Measurements from ENCODE around the gene PIP5KL1.

Gene PIP5KL1, protein sequence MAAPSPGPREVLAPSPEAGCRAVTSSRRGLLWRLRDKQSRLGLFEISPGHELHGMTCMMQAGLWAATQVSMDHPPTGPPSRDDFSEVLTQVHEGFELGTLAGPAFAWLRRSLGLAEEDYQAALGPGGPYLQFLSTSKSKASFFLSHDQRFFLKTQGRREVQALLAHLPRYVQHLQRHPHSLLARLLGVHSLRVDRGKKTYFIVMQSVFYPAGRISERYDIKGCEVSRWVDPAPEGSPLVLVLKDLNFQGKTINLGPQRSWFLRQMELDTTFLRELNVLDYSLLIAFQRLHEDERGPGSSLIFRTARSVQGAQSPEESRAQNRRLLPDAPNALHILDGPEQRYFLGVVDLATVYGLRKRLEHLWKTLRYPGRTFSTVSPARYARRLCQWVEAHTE

GRCh38 chr9:127930231-127931091 is at the start of gene PIP5KL1:
PIP5KL1 (minus strand) TSS chr9:127930777; CDS start chr9:127930752, 25 bp downstream.
- peak; percentile 64 to 69 for DNase-seq

GRCh38 chr9:127980060-127980705 is 49.6 kb upstream of the PIP5KL1 start:
- peak in 1 of 2 donors; percentile 63 for DNase-seq

DNA sequence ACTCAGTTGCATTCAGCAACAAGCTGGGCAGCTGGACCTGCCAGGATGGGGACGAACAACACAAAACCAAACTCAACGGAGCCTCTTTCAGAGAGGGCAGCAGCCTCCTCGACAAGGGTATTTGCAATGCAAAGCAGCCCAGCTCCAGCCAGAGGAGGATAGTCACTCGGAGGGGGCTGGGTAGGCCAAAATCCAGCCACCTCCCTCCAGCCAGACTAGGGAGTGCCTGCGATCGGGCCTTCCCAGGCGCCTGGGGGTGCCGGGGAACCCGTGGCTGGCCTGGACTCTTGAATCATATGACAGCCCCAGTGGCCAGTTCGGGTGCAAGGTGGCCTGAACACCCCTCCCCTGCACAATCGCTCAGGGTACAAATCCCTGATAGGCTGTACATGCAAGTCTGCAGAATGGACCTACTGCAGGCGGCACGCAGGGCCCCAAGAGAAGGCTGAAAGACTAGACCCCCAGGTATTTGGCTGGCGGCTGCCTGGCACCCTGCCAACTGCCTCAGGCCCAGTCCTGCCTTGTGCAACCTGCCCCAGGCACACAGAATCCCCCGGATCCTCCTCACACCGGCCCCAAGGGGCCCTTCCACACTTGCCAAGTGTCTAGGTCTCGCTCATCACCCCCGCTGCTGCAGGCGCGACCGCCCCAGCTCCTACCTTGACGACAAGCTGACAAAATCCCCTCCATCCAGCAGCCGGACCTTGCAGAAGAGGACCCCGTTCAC is 48.9 kb upstream of the PIP5KL1 start:
- DNase-seq: no peak

DNA sequence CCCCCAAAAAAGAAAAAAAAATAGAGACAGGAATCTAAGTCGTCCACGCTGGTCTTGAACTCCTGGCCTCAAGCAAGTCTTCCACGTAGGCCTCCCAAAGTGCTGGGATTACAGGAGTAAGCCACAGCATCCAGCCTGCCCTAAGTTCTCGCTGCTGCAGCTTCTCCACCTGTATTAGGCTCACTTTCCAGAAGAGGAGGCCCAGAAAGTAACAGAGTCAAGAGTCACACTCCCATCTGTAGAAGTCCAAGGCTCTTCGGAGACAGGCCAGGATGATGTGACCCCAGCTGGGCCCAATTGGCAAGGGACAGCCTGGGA is 48.4 kb upstream of the PIP5KL1 start:
- DNase-seq: no peak

DNA sequence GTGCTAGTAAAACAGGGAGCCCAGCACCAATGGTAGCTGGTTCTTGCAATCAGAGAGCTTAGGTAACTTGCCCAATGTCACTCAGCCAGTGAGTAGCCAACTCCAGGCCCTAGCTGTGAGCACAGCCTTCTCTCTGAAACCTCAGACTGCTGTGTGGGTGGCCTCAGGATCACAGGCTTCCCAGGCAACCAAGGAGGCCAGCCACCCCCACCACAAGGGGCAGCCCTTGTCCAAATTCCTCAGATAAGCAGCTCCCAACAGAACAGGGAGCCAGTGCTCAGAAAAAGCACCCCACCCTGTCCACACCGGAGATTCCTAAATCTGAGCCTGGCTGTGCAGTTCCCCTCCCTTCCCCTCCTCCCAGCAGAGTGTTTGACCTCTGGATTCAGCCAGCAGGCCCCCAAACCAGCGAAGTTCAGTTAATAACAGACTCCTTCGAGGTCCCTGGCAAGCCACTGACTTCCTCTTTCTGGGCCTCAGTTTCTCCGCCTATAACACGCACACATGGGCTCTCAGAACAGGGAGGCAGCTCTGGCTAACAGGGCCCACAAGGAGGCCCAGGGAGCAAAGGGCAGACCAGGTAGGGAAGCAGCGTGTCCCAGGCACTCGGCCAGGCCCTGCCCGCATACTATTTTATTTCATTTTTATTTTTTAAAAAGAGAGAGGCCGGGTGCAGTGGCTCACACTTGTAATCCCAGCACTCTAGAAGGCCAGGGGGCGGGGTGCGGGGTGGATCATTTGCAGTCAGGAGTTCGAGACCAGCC is 47.5 kb upstream of the PIP5KL1 start:
- DNase-seq: no peak

- no peak for DNase-seq
Measured at GRCh38 chr9:127977009-127977883, 46.7 kb upstream of the PIP5KL1 start.

GRCh38 chr9:127976498-127976897 is 45.9 kb upstream of the PIP5KL1 start:
- no peak for DNase-seq

- no peak for DNase-seq
Measured at GRCh38 chr9:127975376-127976315, 45.1 kb upstream of the PIP5KL1 start.

DNA sequence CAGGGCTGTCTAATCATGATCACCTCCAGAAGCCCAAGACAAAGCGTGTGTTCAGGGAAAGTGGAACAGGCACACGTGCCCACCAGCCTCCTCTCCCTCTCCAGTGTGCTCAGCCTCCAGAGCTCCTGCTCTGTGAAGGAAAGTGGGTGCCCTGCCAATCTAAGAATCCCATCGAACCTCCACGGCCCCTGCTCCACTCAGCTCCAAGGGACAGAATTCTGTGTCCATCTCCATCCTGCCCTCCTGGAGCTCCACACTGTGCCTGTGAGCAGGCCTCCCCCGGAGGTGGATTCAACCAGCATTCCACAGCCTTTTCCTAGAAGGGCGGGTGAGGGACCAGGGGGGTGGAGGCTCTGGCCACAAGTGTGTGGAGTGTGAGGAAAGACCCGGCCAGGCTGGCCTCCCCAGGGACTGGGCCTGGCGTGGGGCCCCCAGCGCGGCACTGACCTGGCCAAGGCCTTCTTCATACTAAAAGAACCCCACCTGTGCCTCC is 44.2 kb upstream of the PIP5KL1 start:
- DNase-seq: no peak

DNA sequence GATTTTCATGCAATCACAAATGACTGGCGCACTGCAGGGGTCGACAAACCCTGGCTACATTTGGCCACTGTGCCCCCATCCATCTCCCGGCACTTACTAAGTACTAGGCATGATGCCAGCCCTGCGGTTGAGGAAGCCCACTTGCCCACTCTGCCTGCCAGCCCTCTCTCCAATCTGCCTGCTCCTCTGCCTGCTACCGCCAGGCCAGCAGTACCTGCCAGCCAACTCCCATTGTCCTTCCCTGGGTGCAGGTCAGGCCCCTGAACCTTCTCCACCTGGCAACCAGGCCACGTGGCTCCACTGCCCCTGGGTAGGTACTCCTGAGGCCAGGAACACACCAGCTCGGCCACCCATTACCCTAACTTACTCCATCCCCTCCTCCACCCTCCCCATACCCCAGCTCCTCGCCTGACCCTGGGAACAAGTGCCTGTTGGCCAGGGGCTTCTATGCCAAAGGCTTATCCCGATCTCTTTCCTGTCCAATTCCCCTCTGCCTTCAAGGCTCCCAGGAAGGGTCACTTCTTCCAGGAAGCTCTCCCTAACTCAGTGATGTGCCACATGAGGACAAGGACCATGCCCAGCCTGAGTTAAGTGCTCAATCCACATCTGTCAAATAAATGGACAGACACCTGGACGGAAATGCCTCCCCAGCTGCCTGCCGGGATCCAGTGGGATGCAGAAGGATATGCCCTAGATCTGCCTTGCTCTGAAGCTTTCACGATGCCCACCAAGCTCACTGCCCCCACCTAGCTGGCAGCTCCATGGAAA is 43.6 kb upstream of the PIP5KL1 start:
- DNase-seq: no peak

DNA sequence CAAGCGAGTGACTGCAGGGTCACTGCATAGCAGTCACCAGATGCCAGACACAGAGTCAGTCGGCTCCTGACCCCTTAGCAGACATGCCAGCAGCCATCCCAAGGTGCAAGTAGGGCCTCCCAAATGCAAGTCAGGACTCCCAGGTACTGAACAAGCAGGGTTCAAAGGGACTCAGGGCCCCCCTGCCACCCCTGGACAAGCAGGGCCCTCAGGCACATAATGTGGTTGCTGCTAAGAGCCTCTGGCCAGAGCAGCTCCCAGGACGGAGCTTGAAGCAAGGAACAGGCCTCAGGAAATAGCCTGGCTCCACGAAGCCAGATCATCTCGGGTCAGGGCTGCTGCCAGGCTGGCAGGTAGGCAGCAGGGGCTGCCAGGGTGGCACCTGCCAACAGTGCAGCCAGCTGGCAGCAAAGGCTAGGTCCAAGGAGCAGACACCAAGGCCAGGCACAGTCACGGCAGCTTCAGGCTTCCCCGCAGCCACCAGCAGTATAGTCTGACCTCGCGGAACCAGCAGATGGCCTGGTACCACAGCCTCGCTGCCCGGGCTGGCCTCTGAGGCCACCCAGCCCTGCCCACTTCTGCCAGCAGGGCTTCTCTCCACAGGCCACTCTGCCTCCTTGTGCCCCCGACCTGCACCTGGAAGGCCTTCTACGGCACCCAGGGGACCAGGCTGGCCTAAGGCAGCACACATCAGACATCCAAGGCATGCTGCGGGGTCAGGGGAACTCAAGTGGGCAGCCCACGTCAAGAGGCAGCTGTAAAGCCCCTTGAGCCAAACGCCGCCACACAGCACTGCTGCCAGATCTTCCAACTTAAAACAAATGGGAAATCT is 42.8 kb upstream of the PIP5KL1 start:
- no peak for DNase-seq

DNA sequence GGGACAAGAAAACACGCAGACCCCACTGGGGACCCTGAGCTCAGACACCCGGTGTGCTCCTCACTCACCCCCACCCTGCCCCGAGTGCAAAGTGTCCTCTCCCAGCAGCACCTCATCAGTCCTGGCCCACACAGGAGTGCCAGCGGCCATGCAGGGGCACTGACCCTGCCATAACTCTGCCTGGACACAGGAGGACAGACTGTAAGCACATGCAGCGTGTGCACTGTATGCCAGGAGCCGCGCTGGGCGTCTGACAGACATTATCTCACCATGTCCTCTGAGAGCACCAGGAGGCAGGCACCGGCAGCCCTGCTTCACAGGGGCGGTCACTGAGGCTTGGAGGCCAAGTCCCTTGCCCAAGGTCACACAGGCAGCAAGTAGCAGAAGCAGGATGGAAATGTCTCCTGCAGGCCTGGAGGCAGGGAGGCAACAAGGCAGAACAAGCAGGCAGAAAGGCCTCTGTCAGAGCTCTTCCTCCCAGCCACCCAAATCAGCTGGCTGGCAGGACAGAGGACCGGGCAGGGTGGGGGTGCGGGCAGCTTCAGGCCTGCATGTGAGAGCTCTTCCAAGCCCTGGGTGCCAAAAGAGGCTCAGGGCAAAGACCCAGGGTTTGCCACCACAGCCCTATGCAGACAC is 41.8 kb upstream of the PIP5KL1 start:
- DNase-seq: no peak

- DNase-seq: no peak
Measured at GRCh38 chr9:127971357-127972235, 41.0 kb upstream of the PIP5KL1 start.

DNA sequence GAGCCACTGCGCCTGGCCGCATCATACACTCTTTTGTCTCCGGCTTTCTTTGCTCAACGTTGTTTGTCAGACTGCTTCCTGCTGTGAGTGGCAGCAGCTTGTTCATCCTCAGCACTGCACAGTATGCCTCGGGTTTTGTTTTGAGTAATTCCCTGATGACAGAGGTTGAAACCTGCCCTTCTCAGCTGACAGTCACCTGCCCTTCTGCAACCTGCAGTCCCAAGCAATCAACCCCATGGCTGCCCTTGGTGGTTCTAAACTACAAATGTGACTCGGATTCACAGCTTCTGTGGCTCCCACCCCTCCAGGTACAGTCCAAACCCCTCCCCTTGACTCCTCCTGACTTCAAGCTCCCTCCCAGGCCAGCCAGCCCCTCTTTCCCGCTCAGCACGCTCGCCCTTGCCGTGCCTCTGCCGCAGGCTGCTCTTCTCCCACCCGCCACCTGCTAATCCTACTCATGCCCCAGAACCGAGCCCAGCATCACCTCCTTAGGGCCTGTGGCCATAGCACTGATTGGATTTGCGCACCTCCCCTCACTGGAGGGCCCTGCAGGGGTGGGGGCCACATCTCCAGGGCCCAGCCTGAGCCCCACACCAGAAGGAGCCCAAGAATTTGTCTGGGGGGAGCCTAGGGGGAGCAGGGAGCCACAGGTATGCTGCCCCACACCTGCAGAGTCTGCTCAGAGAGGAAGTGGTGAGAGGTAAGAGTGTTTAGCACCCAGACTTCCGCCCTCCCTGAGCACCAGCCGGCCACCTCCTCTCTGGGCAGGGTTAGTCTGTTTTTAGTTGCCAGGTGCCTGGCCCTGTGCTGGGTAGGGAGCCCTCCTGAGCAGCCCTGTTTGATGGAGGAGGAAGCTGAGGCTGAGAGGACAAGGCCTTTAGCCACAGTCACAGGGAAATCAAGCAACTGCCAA is 40.1 kb upstream of the PIP5KL1 start:
- DNase-seq: peak; percentile 59 to 61

GRCh38 chr9:127968700-127969383 is 38.3 kb upstream of the PIP5KL1 start:
- no peak for DNase-seq
